Neural crest cell (in vitro differentiated cells): Measurements from ENCODE around the gene MACROH2A1. TPM values are rescaled to one million over a fixed set of nuclear protein-coding genes. Genes with fewer than 3 reads are reported as not detected.

Source experiments
- DNase-seq: peaks from one replicate; pipeline ENCODE4 v3.0.0; 2021; ENCODE audit warnings: low read depth, mixed read lengths, low spot score
- H3K27ac Mint-ChIP-seq: one replicate; pipeline ENCODE4 v1.8.0; 2021; ENCODE audit warnings: mild to moderate bottlenecking, mixed read lengths; ENCODE audit not compliant: unreplicated experiment
- H3K27me3 Mint-ChIP-seq: 2 replicates; pipeline ENCODE4 v1.8.0; 2021; ENCODE audit warnings: low read depth, mild to moderate bottlenecking, mixed read lengths
- H3K36me3 Mint-ChIP-seq: 2 replicates; pipeline ENCODE4 v1.8.0; 2021; ENCODE audit warnings: low read depth, mild to moderate bottlenecking, mixed read lengths
- H3K4me1 Mint-ChIP-seq: 2 replicates; pipeline ENCODE4 v1.8.0; 2021; ENCODE audit warnings: mixed read lengths
- H3K4me3 Mint-ChIP-seq: one replicate; pipeline ENCODE4 v1.8.0; 2021; ENCODE audit warnings: mild to moderate bottlenecking, mixed read lengths
- H3K9me3 Mint-ChIP-seq: 2 replicates; pipeline ENCODE4 v1.8.0; 2021; ENCODE audit warnings: mixed read lengths
- total RNA-seq: library from RNA; stranded (reverse); gene quantifications from 2 replicates; pipeline ENCODE4 v1.2.1, GENCODE V29; 2021
- TF ChIP-seq, protein P1 (sequence below): fragments of 200-600 bp; sonication (generic); conservative IDR thresholded peaks from 2 replicates; pipeline ENCODE4 v1.5.0; 2021; ENCODE audit warnings: antibody characterized with exemption, mild to moderate bottlenecking

MACROH2A1 gene
- total RNA-seq, 1 donor from 2014 or later: 339 TPM

DNA sequence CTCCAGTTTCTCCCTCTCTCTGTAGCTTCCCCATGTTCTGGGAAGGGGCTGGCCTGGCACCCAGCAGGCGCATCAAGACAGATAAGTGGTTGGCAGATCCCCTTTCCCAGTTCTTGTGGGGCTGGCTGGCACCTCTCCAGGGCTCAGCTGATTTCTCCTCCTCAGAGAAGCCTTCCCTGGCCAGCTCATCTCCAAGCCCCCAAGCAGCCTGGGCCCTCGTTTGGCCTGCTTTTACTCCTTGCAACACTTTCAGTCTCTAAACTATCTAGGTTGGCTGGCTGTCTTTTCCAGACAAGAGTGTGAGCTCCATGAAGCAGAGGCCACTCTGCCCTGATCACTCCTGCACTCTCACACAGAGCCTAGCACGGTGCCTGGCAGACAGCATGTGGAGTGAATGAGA lies 13.5 kb downstream of the MACROH2A1 start:
- Mint-ChIP-seq H3K27ac (no peak overlapping the region), H3K4me3 (no peak overlapping the region), H3K36me3 (peaks cover 20% of the 10 kb centered on the region), H3K9me3 (no peaks in the 10 kb centered on the region), H3K27me3 (no peaks in the 10 kb centered on the region), H3K4me1 (no peaks in the 10 kb centered on the region)
- DNase-seq: no peak
- TF ChIP-seq, protein P1, sequence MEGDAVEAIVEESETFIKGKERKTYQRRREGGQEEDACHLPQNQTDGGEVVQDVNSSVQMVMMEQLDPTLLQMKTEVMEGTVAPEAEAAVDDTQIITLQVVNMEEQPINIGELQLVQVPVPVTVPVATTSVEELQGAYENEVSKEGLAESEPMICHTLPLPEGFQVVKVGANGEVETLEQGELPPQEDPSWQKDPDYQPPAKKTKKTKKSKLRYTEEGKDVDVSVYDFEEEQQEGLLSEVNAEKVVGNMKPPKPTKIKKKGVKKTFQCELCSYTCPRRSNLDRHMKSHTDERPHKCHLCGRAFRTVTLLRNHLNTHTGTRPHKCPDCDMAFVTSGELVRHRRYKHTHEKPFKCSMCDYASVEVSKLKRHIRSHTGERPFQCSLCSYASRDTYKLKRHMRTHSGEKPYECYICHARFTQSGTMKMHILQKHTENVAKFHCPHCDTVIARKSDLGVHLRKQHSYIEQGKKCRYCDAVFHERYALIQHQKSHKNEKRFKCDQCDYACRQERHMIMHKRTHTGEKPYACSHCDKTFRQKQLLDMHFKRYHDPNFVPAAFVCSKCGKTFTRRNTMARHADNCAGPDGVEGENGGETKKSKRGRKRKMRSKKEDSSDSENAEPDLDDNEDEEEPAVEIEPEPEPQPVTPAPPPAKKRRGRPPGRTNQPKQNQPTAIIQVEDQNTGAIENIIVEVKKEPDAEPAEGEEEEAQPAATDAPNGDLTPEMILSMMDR: no peak

DNA sequence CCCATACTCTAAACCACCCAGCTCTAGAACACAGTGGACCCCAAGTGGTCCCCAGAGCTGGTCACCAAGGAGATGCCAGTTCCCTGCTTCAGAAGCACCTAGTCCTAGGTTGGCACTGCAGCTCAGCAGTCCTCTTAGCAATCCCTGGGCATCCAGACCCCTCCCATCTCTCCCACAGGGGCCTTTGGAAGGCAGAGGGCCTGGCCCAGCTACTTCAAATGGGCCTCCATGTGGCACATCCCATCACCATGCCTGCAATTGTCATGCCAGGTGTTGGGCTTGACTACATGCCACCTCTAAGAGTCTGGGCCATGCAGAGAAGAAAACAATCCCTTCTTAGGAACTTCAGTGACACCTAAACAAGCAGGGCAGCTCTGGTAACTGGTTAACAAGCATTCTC lies 14.1 kb downstream of the MACROH2A1 start:
- no peak for DNase-seq
- H3K36me3 Mint-ChIP-seq: peaks cover 23% of the 10 kb centered on the region
- no peaks in the 10 kb centered on the region for H3K9me3 Mint-ChIP-seq
- H3K4me1 Mint-ChIP-seq: no peaks in the 10 kb centered on the region
- no peaks in the 10 kb centered on the region for H3K27me3 Mint-ChIP-seq
- no peak overlapping the region for H3K4me3 Mint-ChIP-seq
- TF ChIP-seq, protein P1: no peak
- no peak overlapping the region for H3K27ac Mint-ChIP-seq

DNA sequence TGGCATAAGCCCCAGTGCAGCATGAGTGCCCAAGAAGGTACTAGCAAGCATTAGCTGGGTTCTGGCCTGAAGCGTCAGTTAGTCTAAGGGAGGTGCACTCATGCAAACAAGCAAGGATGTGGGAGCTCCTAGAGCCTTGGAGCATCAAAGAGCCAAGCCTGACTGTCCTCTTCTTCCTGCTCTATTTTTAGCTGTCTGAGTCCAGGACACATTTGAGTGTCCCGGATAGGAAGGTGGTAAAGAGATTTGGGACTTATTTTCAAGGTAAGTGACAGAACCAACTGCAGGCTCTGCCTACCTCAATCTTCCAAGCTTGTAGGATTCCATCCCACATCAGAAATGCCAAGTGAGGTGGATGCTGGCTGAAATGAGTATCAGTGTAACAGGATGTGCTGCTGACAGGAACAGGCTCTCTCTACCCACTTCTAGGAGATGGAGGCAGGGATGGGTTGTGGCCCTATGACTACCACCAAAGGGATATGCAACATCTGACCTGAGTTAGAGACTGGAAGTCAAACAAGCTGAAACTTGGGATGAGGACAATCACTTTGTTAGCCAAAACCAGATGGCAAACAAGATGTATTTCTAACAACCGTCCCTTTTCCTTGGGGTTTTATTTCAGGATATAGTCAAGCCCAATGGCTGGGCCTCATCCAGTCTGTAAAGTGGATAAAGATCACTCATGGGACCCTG lies 15.1 kb downstream of the MACROH2A1 start:
- H3K36me3 Mint-ChIP-seq: peaks cover 25% of the 10 kb centered on the region
- no peak overlapping the region for H3K27ac Mint-ChIP-seq
- DNase-seq: no peak
- H3K9me3 Mint-ChIP-seq: no peaks in the 10 kb centered on the region
- H3K4me1 Mint-ChIP-seq: no peaks in the 10 kb centered on the region
- TF ChIP-seq, protein P1: no peak
- no peak overlapping the region for H3K4me3 Mint-ChIP-seq
- H3K27me3 Mint-ChIP-seq: no peaks in the 10 kb centered on the region

DNA sequence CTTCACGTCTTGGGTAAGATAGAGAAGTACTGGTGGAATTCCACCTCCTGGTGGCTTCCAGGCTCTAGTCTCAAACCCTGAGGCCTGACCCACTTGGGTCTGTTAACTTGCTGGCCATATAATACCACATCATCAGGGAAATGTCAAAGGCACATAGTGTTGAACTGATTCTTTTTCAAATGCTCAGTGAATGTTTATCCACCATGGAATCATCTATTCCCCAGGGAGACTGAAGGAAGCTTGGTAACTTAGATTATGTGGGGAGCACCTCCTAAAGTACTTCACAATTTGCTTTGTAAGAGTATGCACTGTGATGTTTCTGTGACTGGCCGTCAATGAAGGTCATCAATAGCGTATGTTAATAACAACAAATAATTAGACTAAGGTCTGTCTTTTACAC lies 16.1 kb downstream of the MACROH2A1 start:
- Mint-ChIP-seq H3K36me3 (peaks cover 25% of the 10 kb centered on the region), H3K9me3 (no peaks in the 10 kb centered on the region), H3K27ac (no peak overlapping the region), H3K27me3 (no peaks in the 10 kb centered on the region), H3K4me1 (no peaks in the 10 kb centered on the region), H3K4me3 (no peak overlapping the region)
- TF ChIP-seq, protein P1: no peak
- no peak for DNase-seq

DNA sequence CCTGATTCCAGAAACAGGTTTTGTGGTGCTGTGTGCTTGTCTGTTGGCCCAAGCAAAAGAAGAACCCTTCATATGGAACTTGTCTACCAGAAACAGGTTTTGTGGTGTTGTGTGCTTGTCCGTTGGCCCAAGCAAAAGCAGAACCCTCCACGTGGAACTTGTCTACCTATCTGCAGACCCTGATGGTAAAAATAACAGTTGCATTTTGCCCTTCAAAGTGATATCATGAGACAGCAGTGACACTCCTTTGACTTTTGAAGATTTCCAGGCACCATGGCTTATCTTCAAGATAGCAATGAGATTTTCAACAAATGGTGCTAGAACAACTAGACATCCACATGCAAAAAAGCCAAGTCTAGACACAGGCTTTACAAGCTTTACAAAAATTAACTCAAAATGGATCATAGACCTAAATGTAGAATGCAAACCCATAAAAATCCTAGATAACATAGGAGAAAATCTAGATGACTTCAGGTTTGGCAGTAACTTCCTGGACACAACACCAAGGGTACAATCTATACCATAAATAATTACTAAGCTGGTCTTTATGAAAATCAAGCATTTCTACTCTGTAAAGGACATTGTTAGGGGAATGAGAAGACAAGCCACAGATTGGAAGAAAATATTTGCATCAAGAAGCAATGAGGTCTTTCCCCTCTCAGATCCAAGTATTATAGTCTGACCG lies 16.8 kb downstream of the MACROH2A1 start:
- no peaks in the 10 kb centered on the region for H3K4me1 Mint-ChIP-seq
- DNase-seq: no peak
- TF ChIP-seq, protein P1: no peak
- no peak overlapping the region for H3K4me3 Mint-ChIP-seq
- no peak overlapping the region for H3K27ac Mint-ChIP-seq
- H3K36me3 Mint-ChIP-seq: peaks cover 25% of the 10 kb centered on the region
- H3K27me3 Mint-ChIP-seq: no peaks in the 10 kb centered on the region
- H3K9me3 Mint-ChIP-seq: no peaks in the 10 kb centered on the region
